ENCODE results near the gene MAPK8IP3. TPM values are rescaled to one million over a fixed set of nuclear protein-coding genes. Genes with fewer than 3 reads are reported as not detected.

Gene MAPK8IP3
- polyA plus RNA-seq, 1 donor (not counting 4 experiments of a cell fraction or from before 2014, with no cell fraction given), result 11.7 TPM

DNA sequence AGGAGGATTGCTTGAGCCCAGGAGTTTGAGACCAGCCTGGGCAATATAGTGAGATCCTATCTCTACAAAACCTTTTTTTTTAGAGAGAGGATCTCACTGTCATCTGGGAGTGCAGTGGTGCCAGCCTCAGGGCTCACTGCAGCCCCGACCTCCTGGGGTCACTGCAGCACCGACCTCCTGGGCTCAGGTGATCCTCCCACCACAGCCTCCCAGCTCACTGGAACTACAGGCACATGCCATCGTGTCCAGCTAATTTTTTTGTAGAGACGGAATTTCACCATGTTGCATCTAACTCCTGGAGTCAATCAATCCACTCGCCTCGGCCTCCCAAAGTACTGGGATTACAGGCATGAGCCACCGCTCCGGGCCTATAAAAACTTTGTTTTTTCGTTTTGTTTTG lies 15.4 kb downstream of the MAPK8IP3 start:
- H3K9me3 ChIP-seq (ENCODE audit: control insufficient read depth, low read depth, low read length), result no peaks in the 10 kb centered on the region
- H3K4me1 ChIP-seq (ENCODE audit: control insufficient read depth, extremely low read depth, insufficient read depth, low read length), result peaks cover 17% of the 10 kb centered on the region
- H3K9ac ChIP-seq (ENCODE audit: control insufficient read depth, extremely low read depth, insufficient read depth, low read length), result no peak overlapping the region
- dilution Hi-C loops (cut with MboI; ENCODE audit: extremely low pct_ligation_motif_present, low sequenced_read_pairs), result no loop called here
- peaks cover 2 to 11% of the 10 kb centered on the region in 2 experiments for H3K36me3 ChIP-seq (ENCODE audit: control insufficient read depth in 2 of 2, extremely low read depth in 1 of 2, insufficient read depth in 2 of 2, low read length in 2 of 2)
- FAIRE-seq (no peak), DNase-seq (ENCODE audit: low read depth, low spot score) (no peak)
- no peak overlapping the region for H3K4me3 ChIP-seq (ENCODE audit: control insufficient read depth in 2 of 3, extremely low read depth in 1 of 3, insufficient read depth in 2 of 3, low read depth in 1 of 3, low read length in 3 of 3)
- no peak overlapping the region for H3K27ac ChIP-seq (ENCODE audit: control insufficient read depth, insufficient read depth, low read length)
- H2AFZ ChIP-seq (ENCODE audit: control insufficient read depth, low read length), result no peak overlapping the region
- H3K9me1 ChIP-seq (ENCODE audit: control insufficient read depth, extremely low read depth, insufficient read depth, low read length), result no peaks in the 10 kb centered on the region
- no peaks in the 10 kb centered on the region for H4K20me1 ChIP-seq (ENCODE audit: control insufficient read depth, extremely low read depth, insufficient read depth, low read length)
- no peaks in the 10 kb centered on the region for H3K27me3 ChIP-seq (ENCODE audit: control insufficient read depth, extremely low read depth, insufficient read depth, low read length)
- H3K4me2 ChIP-seq (ENCODE audit: control insufficient read depth, extremely low read depth, insufficient read depth, low read depth, low read length), result no peak overlapping the region
- H3K79me2 ChIP-seq (ENCODE audit: control insufficient read depth, insufficient read depth, low read length), result peaks cover 13% of the 10 kb centered on the region
- TF ChIP-seq EZH2 (IDR thresholded peaks at IDR 0.05; ENCODE audit: low read length), result no peak
- TF ChIP-seq, protein P1, sequence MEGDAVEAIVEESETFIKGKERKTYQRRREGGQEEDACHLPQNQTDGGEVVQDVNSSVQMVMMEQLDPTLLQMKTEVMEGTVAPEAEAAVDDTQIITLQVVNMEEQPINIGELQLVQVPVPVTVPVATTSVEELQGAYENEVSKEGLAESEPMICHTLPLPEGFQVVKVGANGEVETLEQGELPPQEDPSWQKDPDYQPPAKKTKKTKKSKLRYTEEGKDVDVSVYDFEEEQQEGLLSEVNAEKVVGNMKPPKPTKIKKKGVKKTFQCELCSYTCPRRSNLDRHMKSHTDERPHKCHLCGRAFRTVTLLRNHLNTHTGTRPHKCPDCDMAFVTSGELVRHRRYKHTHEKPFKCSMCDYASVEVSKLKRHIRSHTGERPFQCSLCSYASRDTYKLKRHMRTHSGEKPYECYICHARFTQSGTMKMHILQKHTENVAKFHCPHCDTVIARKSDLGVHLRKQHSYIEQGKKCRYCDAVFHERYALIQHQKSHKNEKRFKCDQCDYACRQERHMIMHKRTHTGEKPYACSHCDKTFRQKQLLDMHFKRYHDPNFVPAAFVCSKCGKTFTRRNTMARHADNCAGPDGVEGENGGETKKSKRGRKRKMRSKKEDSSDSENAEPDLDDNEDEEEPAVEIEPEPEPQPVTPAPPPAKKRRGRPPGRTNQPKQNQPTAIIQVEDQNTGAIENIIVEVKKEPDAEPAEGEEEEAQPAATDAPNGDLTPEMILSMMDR (optimal IDR thresholded peaks at IDR 0.05 in 1 of 3, IDR thresholded peaks at IDR 0.05 in 1 of 3, conservative IDR thresholded peaks at IDR 0.05 in 1 of 3; ENCODE audit: extremely low read depth in 1 of 3, insufficient read depth in 2 of 3, low read length in 3 of 3), result no peak

DNA sequence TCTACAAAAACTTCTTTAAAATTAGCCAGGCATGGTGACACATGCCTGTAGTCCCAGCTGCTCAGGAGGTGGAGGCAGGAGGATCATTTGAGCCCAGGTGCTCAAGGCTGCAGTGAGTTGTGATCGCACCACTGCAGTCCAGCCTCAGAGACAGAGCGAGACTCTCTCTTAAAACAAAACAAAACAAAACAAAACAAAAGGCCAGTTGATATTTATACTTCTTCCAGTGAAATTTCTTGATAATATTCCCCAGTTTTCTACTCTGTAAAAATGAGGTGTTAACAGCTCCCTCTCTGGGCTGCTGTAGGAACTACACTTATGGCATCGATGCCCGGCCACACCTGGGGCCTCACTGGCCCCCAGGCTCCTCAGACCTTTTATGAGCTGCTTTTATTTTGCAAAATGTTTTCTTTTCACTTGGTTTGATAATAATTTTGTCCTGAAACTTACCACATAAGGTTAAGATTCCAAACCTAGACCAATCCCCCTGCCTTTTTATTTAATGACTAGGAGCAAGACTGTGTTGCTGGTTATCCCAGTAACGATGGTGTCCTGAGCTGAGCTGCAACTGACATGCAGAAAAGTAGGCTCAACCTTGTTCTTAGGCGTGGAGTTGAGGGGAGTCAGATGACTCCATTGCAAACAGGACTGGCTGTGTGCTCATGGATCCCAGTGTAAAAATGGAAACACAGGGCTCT lies 17.6 kb downstream of the MAPK8IP3 start:
- H3K9ac ChIP-seq (ENCODE audit: control insufficient read depth, extremely low read depth, insufficient read depth, low read length), result no peak overlapping the region
- no peaks in the 10 kb centered on the region for H3K9me3 ChIP-seq (ENCODE audit: control insufficient read depth, low read depth, low read length)
- no peak overlapping the region for H2AFZ ChIP-seq (ENCODE audit: control insufficient read depth, low read length)
- peaks cover 2% of the 10 kb centered on the region for H4K20me1 ChIP-seq (ENCODE audit: control insufficient read depth, extremely low read depth, insufficient read depth, low read length)
- peaks cover 2 to 19% of the 10 kb centered on the region in 2 experiments for H3K36me3 ChIP-seq (ENCODE audit: control insufficient read depth in 2 of 2, extremely low read depth in 1 of 2, insufficient read depth in 2 of 2, low read length in 2 of 2)
- FAIRE-seq (no peak), DNase-seq (ENCODE audit: low read depth, low spot score) (no peak)
- peaks cover 17% of the 10 kb centered on the region for H3K4me1 ChIP-seq (ENCODE audit: control insufficient read depth, extremely low read depth, insufficient read depth, low read length)
- peak overlapping the region; percentile 40 for H3K27ac ChIP-seq (ENCODE audit: control insufficient read depth, insufficient read depth, low read length)
- peaks cover 12% of the 10 kb centered on the region for H3K79me2 ChIP-seq (ENCODE audit: control insufficient read depth, insufficient read depth, low read length)
- dilution Hi-C loops (cut with MboI; ENCODE audit: extremely low pct_ligation_motif_present, low sequenced_read_pairs), result no loop called here
- H3K9me1 ChIP-seq (ENCODE audit: control insufficient read depth, extremely low read depth, insufficient read depth, low read length), result no peaks in the 10 kb centered on the region
- H3K27me3 ChIP-seq (ENCODE audit: control insufficient read depth, extremely low read depth, insufficient read depth, low read length), result no peaks in the 10 kb centered on the region
- TF ChIP-seq EZH2 (IDR thresholded peaks at IDR 0.05; ENCODE audit: low read length), result no peak
- TF ChIP-seq, protein P1 (optimal IDR thresholded peaks at IDR 0.05 in 1 of 3, IDR thresholded peaks at IDR 0.05 in 1 of 3, conservative IDR thresholded peaks at IDR 0.05 in 1 of 3; ENCODE audit: extremely low read depth in 1 of 3, insufficient read depth in 2 of 3, low read length in 3 of 3), result peak; percentile 61 to 85 (median 73)
- peak overlapping the region; percentile 32 for H3K4me2 ChIP-seq (ENCODE audit: control insufficient read depth, extremely low read depth, insufficient read depth, low read depth, low read length)
- no peak overlapping the region for H3K4me3 ChIP-seq (ENCODE audit: control insufficient read depth in 2 of 3, extremely low read depth in 1 of 3, insufficient read depth in 2 of 3, low read depth in 1 of 3, low read length in 3 of 3)

All from keratinocyte (primary cell).